Tibial nerve (tissue), 4 donors: ENCODE data around the gene PFDN2. TPM values are rescaled to one million over a fixed set of nuclear protein-coding genes. Genes with fewer than 3 reads are reported as not detected.

Experiments
- DNase-seq, 2 donors: peaks; one replicate each; pipeline ENCODE4 v3.0.0-alpha.2; 2019; ENCODE audit warnings: low spot score in 2 of 2
- H3K27ac ChIP-seq, 4 donors: fragments of 200-600 bp; sonication (generic) in 3 of 4; one replicate each; pipeline ENCODE4 v1.5.1; 2017 to 2019; ENCODE audit warnings: mild to moderate bottlenecking in 1 of 4
- H3K27me3 ChIP-seq, 2 donors: fragments of 200-600 bp; sonication (generic) in 1 of 2; one replicate each; pipeline versions ENCODE4 v1.5.1 to v1.6.0; 2017 to 2019
- H3K36me3 ChIP-seq, 3 donors: fragments of 200-600 bp; sonication (generic); one replicate each; pipeline ENCODE4 v1.5.1; 2018 to 2019
- H3K4me1 ChIP-seq, 4 donors: fragments of 200-600 bp; sonication (generic) in 3 of 4; one replicate each; pipeline ENCODE4 v1.5.1; 2017 to 2019
- H3K4me3 ChIP-seq, 4 donors: fragments of 200-600 bp; sonication (generic) in 3 of 4; one replicate each; pipeline ENCODE4 v1.5.1; 2017 to 2019; ENCODE audit warnings: mild to moderate bottlenecking in 1 of 4, moderate library complexity in 1 of 4
- H3K9me3 ChIP-seq, 4 donors: fragments of 200-600 bp; sonication (generic) in 3 of 4; one replicate each; pipeline ENCODE4 v1.5.1; 2017 to 2019
- CTCF ChIP-seq, 5 experiments: fragments of 200-600 bp in 3 of 5; fragments of 450-650 bp in 2 of 5; sonication (generic) in 3 of 5; IDR thresholded peaks; one replicate each; pipeline ENCODE4 v1.5.1; 2016 to 2019; ENCODE audit warnings: antibody characterized with exemption in 5 of 5, mild to moderate bottlenecking in 3 of 5, moderate library complexity in 2 of 5
- EP300 ChIP-seq, 2 donors: sonication (generic); formaldehyde crosslinking; IDR thresholded peaks; one replicate each; pipeline ENCODE4 v1.6.1; 2017; ENCODE audit warnings: antibody characterized with exemption in 2 of 2, mild to moderate bottlenecking in 1 of 2
- POLR2A ChIP-seq, 2 donors: fragments of 450-650 bp; IDR thresholded peaks; one replicate each; pipeline ENCODE4 v1.6.1; 2017; ENCODE audit warnings: antibody characterized with exemption in 2 of 2, mild to moderate bottlenecking in 2 of 2, moderate library complexity in 2 of 2
- WGBS, 2 donors: methylation state at CpG; one replicate each; pipeline ENCODE4 v1.1.5; 2018; 5-methylcytosine and 5-hydroxymethylcytosine counted together
- total RNA-seq, 4 donors: library from RNA; depleted of rRNA; stranded (reverse); fragments of >200 nt; gene quantifications; one replicate each; pipeline ENCODE4 v1.1.0, GENCODE V29; 2016

PFDN2 gene
- total RNA-seq, 4 donors from 2014 or later, result 12.0 to 41.7 (median 39.8) TPM

DNA sequence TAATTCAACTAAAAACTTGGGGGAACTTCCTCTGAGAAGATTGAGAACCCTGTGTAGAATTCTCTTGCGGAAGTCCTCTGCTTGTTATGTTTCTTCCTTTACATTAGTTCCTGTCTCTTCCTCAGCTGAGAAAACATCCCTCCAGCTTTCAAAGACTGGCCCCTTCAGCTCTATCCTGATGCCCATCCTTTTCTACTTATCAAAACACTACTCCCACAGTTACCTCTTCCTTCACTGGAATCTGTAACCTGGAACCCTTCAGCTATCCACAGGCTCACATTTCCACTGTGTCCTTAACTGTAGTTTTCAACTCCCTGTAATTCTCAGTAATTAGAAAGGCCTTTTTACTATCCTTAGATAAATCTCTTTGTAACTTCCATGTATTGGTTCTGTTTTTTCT, 20.6 kb upstream of the PFDN2 start:
- no peaks in the 10 kb centered on the region for H3K9me3 ChIP-seq
- peak overlapping the region in 1 of 4 donors; percentile 2 for H3K27ac ChIP-seq
- TF ChIP-seq CTCF (IDR thresholded peaks at IDR 0.05), result no peak
- no peak for TF ChIP-seq POLR2A (IDR thresholded peaks at IDR 0.05)
- TF ChIP-seq EP300 (IDR thresholded peaks at IDR 0.05), result no peak
- no peaks in the 10 kb centered on the region for H3K36me3 ChIP-seq
- peaks cover 0 to 25% (median 7%) of the 10 kb centered on the region in 4 donors for H3K4me1 ChIP-seq
- no peak for DNase-seq
- no peak overlapping the region for H3K4me3 ChIP-seq
- H3K27me3 ChIP-seq, result no peaks in the 10 kb centered on the region
- 76 to 85% methylated on average over 1 of the region's 1 CpG for WGBS, 2 donors

- peaks cover 0 to 26% (median 9%) of the 10 kb centered on the region in 4 donors for H3K4me1 ChIP-seq
Observed at GRCh38 chr1:161137881-161138280, 20.0 kb upstream of the PFDN2 start.

GRCh38 chr1:161133220-161133740, 15.4 kb upstream of the PFDN2 start:
- DNase-seq, result no peak
- 3 to 6% methylated on average over 11 of the region's 11 CpGs for WGBS, 2 donors
- Histone ChIP-seq H3K4me3 (peak overlapping the region; percentile 54 to 82 (median 75)), H3K27me3 (no peaks in the 10 kb centered on the region), H3K27ac (peak overlapping the region; percentile 81 to 98 (median 95)), H3K4me1 (peaks cover 0 to 61% (median 23%) of the 10 kb centered on the region in 4 donors), H3K36me3 (peaks cover 0 to 16% (median 10%) of the 10 kb centered on the region in 3 donors), H3K9me3 (no peaks in the 10 kb centered on the region)
- no peak for TF ChIP-seq POLR2A (IDR thresholded peaks at IDR 0.05)
- TF ChIP-seq EP300 (IDR thresholded peaks at IDR 0.05), result no peak
- no peak for TF ChIP-seq CTCF (IDR thresholded peaks at IDR 0.05)

More at GRCh38 chr1:161137881-161138280, 20.0 kb upstream of the PFDN2 start:
- H3K9me3 ChIP-seq, result no peaks in the 10 kb centered on the region
- H3K27ac ChIP-seq, result no peak overlapping the region
- DNase-seq, result no peak
- H3K27me3 ChIP-seq, result no peaks in the 10 kb centered on the region
- H3K36me3 ChIP-seq, result no peaks in the 10 kb centered on the region
- TF ChIP-seq EP300 (IDR thresholded peaks at IDR 0.05) (no peak), POLR2A (IDR thresholded peaks at IDR 0.05) (no peak), CTCF (IDR thresholded peaks at IDR 0.05) (no peak)
- 81 to 82% methylated on average over 3 of the region's 3 CpGs for WGBS, 2 donors
- no peak overlapping the region for H3K4me3 ChIP-seq

GRCh38 chr1:161132410-161133219, 14.8 kb upstream of the PFDN2 start, which contains the start of gene DEDD:
TSS of gene DEDD (minus strand) at chr1:161132667. CDS start at chr1:161124462, 8,205 bp downstream.
- peak; percentile 90 to 92 for DNase-seq
- Histone ChIP-seq H3K4me3 (peak within 1 kb of the TSS; percentile 54 to 82 (median 75)), H3K36me3 (peaks cover 0 to 23% (median 13%) of the 10 kb centered on the region in 3 donors), H3K4me1 (peaks cover 0 to 61% (median 26%) of the 10 kb centered on the region in 4 donors), H3K27me3 (no peaks in the 10 kb centered on the region), H3K27ac (peak within 1 kb of the TSS; percentile 81 to 98 (median 95)), H3K9me3 (no peaks in the 10 kb centered on the region)
- WGBS, 2 donors, result 0 to 1% methylated on average over 49 to 58 of the region's 68 CpGs
- TF ChIP-seq EP300 (IDR thresholded peaks at IDR 0.05) (peak; percentile 27 to 86), POLR2A (IDR thresholded peaks at IDR 0.05) (peak; percentile 51 to 52), CTCF (IDR thresholded peaks at IDR 0.05) (peak in 2 of 5 experiments; percentile 21 to 27)
